ENCODE data around the gene MED12L.

The MED12L gene

GRCh38 chr3:151367448-151367847 is 282.0 kb downstream of the MED12L start:
- no peaks in the 10 kb centered on the region for H3K36me3 ChIP-seq (ENCODE audit: control insufficient read depth, insufficient read depth, low read length)
- no peaks in the 10 kb centered on the region for H3K9me3 ChIP-seq (ENCODE audit: control insufficient read depth, low read length)
- no peak overlapping the region for H3K4me3 ChIP-seq (ENCODE audit: low read length)
- no peaks in the 10 kb centered on the region for H3K4me1 ChIP-seq (ENCODE audit: control insufficient read depth, insufficient read depth, low read length)
- no peaks in the 10 kb centered on the region for H3K27me3 ChIP-seq (ENCODE audit: control insufficient read depth, insufficient read depth, low read length)
- H3K9ac ChIP-seq (ENCODE audit: low read length) = no peak overlapping the region

- Histone ChIP-seq H3K4me1 (ENCODE audit: control insufficient read depth, insufficient read depth, low read length) (no peaks in the 10 kb centered on the region), H3K27me3 (ENCODE audit: control insufficient read depth, insufficient read depth, low read length) (no peaks in the 10 kb centered on the region), H3K9ac (ENCODE audit: low read length) (no peak overlapping the region), H3K4me3 (ENCODE audit: low read length) (no peak overlapping the region), H3K36me3 (ENCODE audit: control insufficient read depth, insufficient read depth, low read length) (no peaks in the 10 kb centered on the region), H3K9me3 (ENCODE audit: control insufficient read depth, low read length) (no peaks in the 10 kb centered on the region)
These were observed 286.1 kb downstream of the MED12L start for GRCh38 chr3:151371526-151371925.

DNA sequence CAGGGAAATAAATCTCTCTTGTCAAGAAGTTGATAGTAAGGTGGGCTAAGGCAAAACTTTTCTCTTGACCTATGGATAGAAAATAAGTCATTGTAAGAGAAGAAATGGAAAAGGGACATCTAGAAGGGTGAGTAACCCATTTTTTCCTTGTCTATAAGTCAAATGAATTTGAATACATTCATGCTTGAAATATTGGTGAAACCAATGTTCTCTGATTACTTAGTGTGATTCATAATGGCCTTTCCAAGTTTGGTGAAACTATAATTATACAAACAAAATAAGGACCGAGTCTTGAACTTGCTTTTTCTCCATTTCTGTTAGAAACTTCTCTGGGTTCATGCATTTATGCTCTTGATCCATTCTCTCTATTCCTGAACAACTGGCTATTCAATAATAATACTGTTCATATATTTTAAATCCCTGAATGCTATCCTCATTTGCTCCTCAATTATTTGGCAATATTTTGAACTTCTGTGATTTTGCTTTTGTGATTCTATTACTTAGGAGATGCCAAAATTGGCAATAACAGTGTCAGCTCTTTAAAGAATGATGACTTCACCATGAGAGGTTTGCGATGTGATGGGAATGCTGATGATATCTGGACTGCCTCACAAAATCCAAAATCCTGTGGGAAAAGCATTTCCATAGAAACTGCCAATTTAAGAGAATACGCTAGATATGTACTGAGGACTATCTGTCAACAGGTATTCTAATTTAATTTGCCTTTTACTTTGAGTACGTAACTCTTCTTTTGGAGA is 286.8 kb downstream of the MED12L start:
- Histone ChIP-seq H3K36me3 (ENCODE audit: control insufficient read depth, insufficient read depth, low read length) (no peaks in the 10 kb centered on the region), H3K4me3 (ENCODE audit: low read length) (no peak overlapping the region), H3K27me3 (ENCODE audit: control insufficient read depth, insufficient read depth, low read length) (no peaks in the 10 kb centered on the region), H3K9me3 (ENCODE audit: control insufficient read depth, low read length) (no peaks in the 10 kb centered on the region), H3K9ac (ENCODE audit: low read length) (no peak overlapping the region), H3K4me1 (ENCODE audit: control insufficient read depth, insufficient read depth, low read length) (no peaks in the 10 kb centered on the region)

GRCh38 chr3:151377768-151378385 is 292.4 kb downstream of the MED12L start:
- Histone ChIP-seq H3K4me1 (ENCODE audit: control insufficient read depth, insufficient read depth, low read length) (no peaks in the 10 kb centered on the region), H3K27me3 (ENCODE audit: control insufficient read depth, insufficient read depth, low read length) (no peaks in the 10 kb centered on the region), H3K9me3 (ENCODE audit: control insufficient read depth, low read length) (no peaks in the 10 kb centered on the region), H3K4me3 (ENCODE audit: low read length) (no peak overlapping the region), H3K36me3 (ENCODE audit: control insufficient read depth, insufficient read depth, low read length) (no peaks in the 10 kb centered on the region), H3K9ac (ENCODE audit: low read length) (no peak overlapping the region)

DNA sequence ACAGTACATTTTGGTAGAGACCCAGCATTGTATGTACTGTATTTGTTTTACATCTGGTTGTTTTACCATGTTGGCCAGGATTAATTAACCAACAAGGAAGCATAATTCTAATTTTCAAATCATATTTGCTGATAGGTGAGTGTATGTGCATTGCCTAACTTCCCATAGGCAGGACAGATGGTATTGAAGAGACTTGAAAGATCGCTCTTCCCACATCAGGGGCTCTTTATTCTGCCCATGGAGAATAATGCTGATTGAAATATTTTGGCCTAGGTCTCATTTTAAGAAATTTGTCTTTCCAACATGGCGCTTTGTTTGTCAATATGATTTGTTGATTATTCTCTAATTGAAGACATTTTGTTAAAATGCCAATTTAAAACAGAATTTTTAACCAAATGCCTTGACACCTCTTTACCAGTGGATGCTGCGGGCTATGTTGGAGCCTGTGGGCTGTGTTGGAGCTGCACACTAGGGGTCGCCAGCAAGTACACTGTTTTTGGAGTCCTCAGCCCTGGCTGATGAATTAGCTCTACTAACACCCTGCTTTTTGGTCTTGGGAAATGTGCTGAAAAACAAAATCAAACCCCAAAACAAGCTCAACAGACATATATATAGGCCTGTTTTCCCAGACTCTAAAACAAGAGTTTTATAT is 293.7 kb downstream of the MED12L start:
- Histone ChIP-seq H3K4me1 (ENCODE audit: control insufficient read depth, insufficient read depth, low read length) (no peaks in the 10 kb centered on the region), H3K36me3 (ENCODE audit: control insufficient read depth, insufficient read depth, low read length) (no peaks in the 10 kb centered on the region), H3K27me3 (ENCODE audit: control insufficient read depth, insufficient read depth, low read length) (no peaks in the 10 kb centered on the region)

GRCh38 chr3:151382671-151383070 is 297.2 kb downstream of the MED12L start:
- Histone ChIP-seq H3K9ac (ENCODE audit: low read length) (no peak overlapping the region), H3K36me3 (ENCODE audit: control insufficient read depth, insufficient read depth, low read length) (no peaks in the 10 kb centered on the region), H3K9me3 (ENCODE audit: control insufficient read depth, low read length) (no peaks in the 10 kb centered on the region), H3K4me1 (ENCODE audit: control insufficient read depth, insufficient read depth, low read length) (no peaks in the 10 kb centered on the region), H3K4me3 (ENCODE audit: low read length) (no peak overlapping the region), H3K27me3 (ENCODE audit: control insufficient read depth, insufficient read depth, low read length) (no peaks in the 10 kb centered on the region)

More for the DNA sequence above, 293.7 kb downstream of the MED12L start:
- Histone ChIP-seq H3K9ac (ENCODE audit: low read length) (no peak overlapping the region), H3K4me3 (ENCODE audit: low read length) (no peak overlapping the region), H3K9me3 (ENCODE audit: control insufficient read depth, low read length) (no peaks in the 10 kb centered on the region)

DNA sequence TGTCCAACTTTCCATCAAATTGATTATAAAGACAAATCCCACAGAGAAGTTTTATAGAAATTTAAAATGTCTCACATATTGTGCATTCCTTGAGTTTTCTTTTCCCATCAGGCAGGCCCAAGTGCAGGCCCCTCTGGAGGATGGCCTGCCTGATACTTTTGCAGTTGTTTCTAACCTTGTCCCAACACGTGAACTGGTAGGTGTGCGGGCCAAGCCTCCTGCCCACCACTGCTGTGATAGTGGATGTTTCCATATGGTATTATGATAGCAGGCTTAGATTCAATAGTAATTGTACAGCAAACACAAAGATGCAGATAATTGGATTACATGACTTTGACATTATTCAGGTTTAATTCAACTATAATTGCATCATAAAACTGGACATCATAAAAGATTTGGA is 297.6 kb downstream of the MED12L start:
- Histone ChIP-seq H3K27me3 (ENCODE audit: control insufficient read depth, insufficient read depth, low read length) (no peaks in the 10 kb centered on the region), H3K9me3 (ENCODE audit: control insufficient read depth, low read length) (no peaks in the 10 kb centered on the region), H3K36me3 (ENCODE audit: control insufficient read depth, insufficient read depth, low read length) (no peaks in the 10 kb centered on the region), H3K9ac (ENCODE audit: low read length) (no peak overlapping the region), H3K4me1 (ENCODE audit: control insufficient read depth, insufficient read depth, low read length) (no peaks in the 10 kb centered on the region), H3K4me3 (ENCODE audit: low read length) (no peak overlapping the region)

GRCh38 chr3:151383956-151384355 is 298.5 kb downstream of the MED12L start:
- H3K4me3 ChIP-seq (ENCODE audit: low read length) = no peak overlapping the region

DNA sequence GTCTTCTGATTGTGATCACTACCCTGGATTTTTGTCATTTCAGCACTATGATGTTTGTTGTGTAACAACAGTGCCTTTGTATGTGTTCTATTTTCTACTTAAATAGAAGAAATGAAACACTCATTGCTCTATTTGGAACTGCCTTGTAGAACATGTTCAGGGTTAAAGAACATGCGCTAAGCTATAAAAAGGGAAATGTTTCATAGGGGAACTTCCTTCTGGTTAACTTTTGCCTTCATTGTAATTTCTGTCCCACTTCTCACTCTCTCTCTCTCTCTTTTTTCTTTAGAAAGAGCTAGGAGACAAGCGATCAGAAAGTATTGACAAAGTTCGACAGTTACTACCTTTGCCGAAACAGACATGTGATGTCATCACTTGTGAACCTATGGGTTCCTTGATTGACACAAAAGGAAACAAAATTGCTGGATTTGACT is 299.3 kb downstream of the MED12L start, which contains the start of gene P2RY12:
P2RY12 (minus strand) TSS at position 13 of the 434 bp plus-strand sequence. CDS start 45,908 bp downstream, outside the sequence.
- H3K4me1 ChIP-seq (ENCODE audit: control insufficient read depth, insufficient read depth, low read length) = no peaks in the 10 kb centered on the region
- H3K9ac ChIP-seq (ENCODE audit: low read length) = no peak within 1 kb of the TSS
- H3K36me3 ChIP-seq (ENCODE audit: control insufficient read depth, insufficient read depth, low read length) = no peaks in the 10 kb centered on the region
- H3K4me3 ChIP-seq (ENCODE audit: low read length) = no peak within 1 kb of the TSS
- H3K9me3 ChIP-seq (ENCODE audit: control insufficient read depth, low read length) = no peaks in the 10 kb centered on the region
- H3K27me3 ChIP-seq (ENCODE audit: control insufficient read depth, insufficient read depth, low read length) = no peaks in the 10 kb centered on the region

More at GRCh38 chr3:151383956-151384355, 298.5 kb downstream of the MED12L start:
- Histone ChIP-seq H3K9ac (ENCODE audit: low read length) (no peak overlapping the region), H3K4me1 (ENCODE audit: control insufficient read depth, insufficient read depth, low read length) (no peaks in the 10 kb centered on the region), H3K27me3 (ENCODE audit: control insufficient read depth, insufficient read depth, low read length) (no peaks in the 10 kb centered on the region), H3K9me3 (ENCODE audit: control insufficient read depth, low read length) (no peaks in the 10 kb centered on the region), H3K36me3 (ENCODE audit: control insufficient read depth, insufficient read depth, low read length) (no peaks in the 10 kb centered on the region)

DNA sequence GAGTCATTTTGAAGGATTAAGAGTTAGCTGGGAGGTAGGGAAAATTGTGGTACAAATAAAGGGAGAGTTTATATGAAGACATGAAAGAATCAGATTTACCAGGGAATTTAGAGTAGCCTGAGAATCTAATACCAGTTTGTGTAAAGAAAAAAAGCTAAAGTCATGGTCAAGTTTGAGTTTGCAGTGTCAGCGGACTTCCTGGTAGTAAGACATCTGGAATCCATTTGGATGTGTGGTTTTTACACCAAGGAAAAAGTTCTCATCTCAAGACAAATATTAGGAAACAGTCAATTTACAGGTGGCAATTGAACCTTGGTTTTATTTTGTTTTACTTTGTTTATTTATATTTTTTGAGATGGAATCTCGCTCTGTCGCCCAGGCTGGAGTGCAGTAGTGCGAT is 300.6 kb downstream of the MED12L start:
- Histone ChIP-seq H3K36me3 (ENCODE audit: control insufficient read depth, insufficient read depth, low read length) (no peaks in the 10 kb centered on the region), H3K4me1 (ENCODE audit: control insufficient read depth, insufficient read depth, low read length) (no peaks in the 10 kb centered on the region), H3K9me3 (ENCODE audit: control insufficient read depth, low read length) (no peaks in the 10 kb centered on the region), H3K27me3 (ENCODE audit: control insufficient read depth, insufficient read depth, low read length) (no peaks in the 10 kb centered on the region), H3K9ac (ENCODE audit: low read length) (no peak overlapping the region), H3K4me3 (ENCODE audit: low read length) (no peak overlapping the region)

DNA sequence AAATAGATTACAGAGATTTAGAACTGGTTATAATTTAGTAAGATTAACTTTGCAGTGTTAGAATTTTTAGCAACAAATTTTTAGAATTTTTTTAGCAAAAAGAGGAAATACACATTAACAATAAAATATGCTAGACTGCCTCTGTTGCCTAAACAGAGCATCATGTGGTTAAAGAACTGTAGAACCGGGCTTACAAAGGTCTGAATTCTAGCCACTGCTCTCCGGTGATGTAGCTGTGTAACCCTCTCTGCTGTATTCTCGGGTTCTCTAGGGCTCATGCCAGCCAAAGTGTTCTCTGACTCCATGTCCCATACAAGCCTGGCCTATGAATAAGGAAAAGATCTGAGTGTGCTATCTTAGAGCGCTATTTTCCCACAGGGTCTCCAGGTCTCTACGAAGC is 302.0 kb downstream of the MED12L start:
- H3K9ac ChIP-seq (ENCODE audit: low read length) = no peak overlapping the region
- H3K9me3 ChIP-seq (ENCODE audit: control insufficient read depth, low read length) = no peaks in the 10 kb centered on the region
- no peaks in the 10 kb centered on the region for H3K27me3 ChIP-seq (ENCODE audit: control insufficient read depth, insufficient read depth, low read length)
- H3K4me1 ChIP-seq (ENCODE audit: control insufficient read depth, insufficient read depth, low read length) = no peaks in the 10 kb centered on the region
- H3K36me3 ChIP-seq (ENCODE audit: control insufficient read depth, insufficient read depth, low read length) = no peaks in the 10 kb centered on the region
- no peak overlapping the region for H3K4me3 ChIP-seq (ENCODE audit: low read length)

DNA sequence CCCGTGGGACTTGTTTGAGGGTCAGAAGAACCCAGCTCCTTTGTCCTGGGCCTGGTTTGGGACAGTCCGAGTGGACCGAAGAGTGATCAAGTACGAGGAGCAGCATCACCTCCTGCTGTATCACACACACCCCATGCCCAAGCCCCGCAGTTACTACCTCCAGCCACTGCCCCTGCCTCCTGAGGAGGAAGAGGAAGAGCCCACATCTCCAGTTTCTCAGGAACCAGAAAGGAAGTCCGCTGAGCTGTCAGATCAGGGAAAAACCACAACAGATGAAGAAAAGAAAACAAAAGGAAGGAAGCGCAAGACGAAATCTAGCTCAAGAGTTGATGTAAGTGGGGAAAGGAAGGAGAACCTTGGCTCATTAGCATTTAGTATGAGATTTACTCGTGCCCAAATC is 302.4 kb downstream of the MED12L start:
- no peaks in the 10 kb centered on the region for H3K27me3 ChIP-seq (ENCODE audit: control insufficient read depth, insufficient read depth, low read length)
- H3K9me3 ChIP-seq (ENCODE audit: control insufficient read depth, low read length) = no peaks in the 10 kb centered on the region
- H3K36me3 ChIP-seq (ENCODE audit: control insufficient read depth, insufficient read depth, low read length) = no peaks in the 10 kb centered on the region
- H3K9ac ChIP-seq (ENCODE audit: low read length) = no peak overlapping the region
- no peaks in the 10 kb centered on the region for H3K4me1 ChIP-seq (ENCODE audit: control insufficient read depth, insufficient read depth, low read length)
- no peak overlapping the region for H3K4me3 ChIP-seq (ENCODE audit: low read length)

Measured in mucosa of stomach (tissue), 1 donor.